Lung microvascular endothelial cell (primary cell): Measurements from ENCODE around the gene ZNF496. TPM values are rescaled to one million over a fixed set of nuclear protein-coding genes. Genes with fewer than 3 reads are reported as not detected.
"Not testable (repeated sequence)": the region's sequence is repeated elsewhere in the genome, so short reads cannot be mapped to it uniquely, and the experiment has no call there.

Experiments
- DNase-seq, 2 donors: peaks; one replicate each; pipeline versions ENCODE4 v3.0.0 to v3.0.0-alpha.2; 2010; ENCODE audit warnings: low read depth in 2 of 2
- total RNA-seq: library from RNA; depleted of rRNA; stranded (reverse); fragments of >200 nt; gene quantifications from 2 replicates; pipeline ENCODE4 v1.2.1, GENCODE V29; 2014

Gene ZNF496
- total RNA-seq, 1 donor from 2014 or later = 26.6 TPM

DNA sequence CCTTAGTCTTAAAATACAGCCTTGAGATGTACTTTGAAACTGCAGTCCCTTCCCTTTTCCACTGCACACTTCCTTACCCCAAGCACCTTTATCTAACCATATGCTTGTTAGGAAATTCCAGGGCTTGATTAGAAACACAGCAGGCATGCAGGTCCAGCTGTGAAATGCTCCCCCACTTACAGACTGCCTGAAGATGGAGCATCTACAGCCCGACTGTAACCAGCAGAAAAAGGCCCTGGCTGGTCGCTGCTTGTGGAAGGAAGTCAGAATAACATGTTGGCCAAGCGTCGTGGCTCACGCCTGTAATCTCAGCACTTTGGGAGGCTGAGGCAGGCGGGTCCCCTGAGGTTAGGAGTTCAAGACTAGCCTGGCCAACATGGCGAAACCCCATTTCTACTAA, 38.6 kb downstream of the ZNF496 start:
- DNase-seq = no peak

GRCh38 chr1:247291833-247292561, 39.7 kb downstream of the ZNF496 start:
- DNase-seq = no peak

GRCh38 chr1:247291161-247291560, 40.5 kb downstream of the ZNF496 start:
- DNase-seq = no peak

GRCh38 chr1:247290576-247290975, 41.1 kb downstream of the ZNF496 start:
- no peak for DNase-seq

GRCh38 chr1:247289274-247289892, 42.3 kb downstream of the ZNF496 start:
- not testable (repeated sequence) for DNase-seq

DNA sequence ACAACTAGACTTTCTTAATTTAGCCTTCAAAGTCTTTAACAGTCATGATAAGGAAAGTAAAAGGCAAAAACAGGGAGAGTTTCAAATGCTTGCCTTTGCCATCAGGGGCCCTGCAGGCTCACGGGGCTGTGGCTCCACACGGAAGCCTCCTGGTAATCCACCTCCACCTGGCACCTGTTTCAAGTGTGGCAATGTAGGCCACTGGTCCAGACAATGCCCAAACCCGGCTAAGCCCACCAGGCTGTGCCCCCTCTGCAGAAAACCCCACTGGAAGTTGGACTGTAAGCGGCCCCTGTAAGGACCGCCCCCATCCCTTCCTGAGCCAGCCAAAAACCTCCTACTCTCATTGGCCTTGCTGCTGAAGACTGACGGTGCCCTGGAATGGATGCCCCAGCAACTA, 43.3 kb downstream of the ZNF496 start:
- DNase-seq = no peak

DNA sequence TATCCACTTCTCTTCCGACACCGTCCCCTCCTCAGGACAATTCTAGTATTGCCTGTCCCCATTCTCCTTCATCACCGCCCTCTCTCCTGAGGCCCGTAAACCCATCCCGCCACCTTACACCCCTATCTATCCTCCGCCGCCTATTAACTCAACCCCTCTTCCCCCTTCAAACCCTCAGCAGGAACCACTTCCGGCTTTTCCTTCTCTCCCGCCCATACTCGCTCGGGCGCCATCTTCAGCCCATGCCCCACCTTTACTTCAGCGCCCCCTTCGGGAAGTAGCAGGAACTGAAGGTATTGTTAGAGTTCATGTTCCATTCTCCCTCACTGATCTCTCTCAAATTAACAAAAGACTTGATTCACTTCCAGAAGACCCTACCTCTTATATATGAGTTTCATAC, 44.2 kb downstream of the ZNF496 start:
- DNase-seq = no peak

DNA sequence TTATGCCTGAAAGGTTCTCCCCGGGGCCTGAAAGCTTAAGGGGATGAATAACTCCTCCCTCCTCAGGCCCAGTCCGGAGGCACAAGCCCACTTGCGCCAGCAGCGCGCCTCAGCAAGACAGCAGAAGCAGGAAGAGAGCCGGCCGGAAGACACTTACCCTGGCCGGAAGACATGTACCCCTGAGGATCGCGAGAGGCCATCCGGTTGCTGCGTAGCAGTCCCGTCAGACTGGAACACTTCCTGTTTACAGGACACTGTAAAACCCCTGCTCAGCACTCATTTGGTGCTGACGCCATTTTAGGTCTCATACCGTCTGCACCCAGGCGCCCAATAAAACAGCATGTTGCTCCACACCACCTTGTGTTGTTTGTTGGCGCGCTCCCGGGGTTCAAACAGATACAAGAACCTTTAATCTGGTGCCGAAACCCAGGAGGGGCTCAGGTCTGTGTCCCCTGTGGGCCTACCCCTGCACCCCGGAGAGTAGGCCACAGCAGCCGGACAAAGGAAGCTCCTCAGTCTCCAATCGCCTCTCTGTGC, 45.5 kb downstream of the ZNF496 start:
- DNase-seq = no peak

DNA sequence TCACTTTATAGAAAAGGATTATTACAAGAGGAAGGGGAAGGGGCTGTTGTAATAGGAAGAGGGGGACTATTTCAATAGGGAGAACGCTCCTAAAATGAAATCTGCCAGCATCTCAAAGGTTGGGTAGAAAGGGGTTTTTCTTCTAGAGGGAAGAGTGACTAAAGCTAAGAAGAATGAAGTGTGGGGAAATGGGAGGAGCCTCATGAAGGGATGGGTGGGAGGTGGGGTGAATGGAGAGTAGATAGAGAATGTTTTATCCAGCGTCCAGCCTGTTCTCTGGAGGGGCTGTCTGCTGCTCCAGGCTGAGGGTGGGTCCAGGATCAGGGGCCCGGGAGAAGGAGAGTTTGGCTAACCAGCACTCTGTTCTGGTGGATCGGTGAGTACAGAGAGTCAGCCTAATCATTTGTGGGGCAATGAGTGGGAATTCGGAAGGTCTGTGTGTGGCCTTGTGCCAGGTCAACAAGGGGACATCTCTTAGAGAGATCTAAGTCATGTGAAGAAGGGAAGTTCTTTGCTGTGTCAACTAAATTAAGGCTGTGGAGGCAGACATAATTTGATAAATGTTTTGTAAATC, 50.6 kb downstream of the ZNF496 start:
- no peak for DNase-seq

- DNase-seq = no peak
These were observed 54.5 kb downstream of the ZNF496 start for GRCh38 chr1:247277191-247277590.

- no peak for DNase-seq
These were observed 56.9 kb downstream of the ZNF496 start for GRCh38 chr1:247274605-247275256.

DNA sequence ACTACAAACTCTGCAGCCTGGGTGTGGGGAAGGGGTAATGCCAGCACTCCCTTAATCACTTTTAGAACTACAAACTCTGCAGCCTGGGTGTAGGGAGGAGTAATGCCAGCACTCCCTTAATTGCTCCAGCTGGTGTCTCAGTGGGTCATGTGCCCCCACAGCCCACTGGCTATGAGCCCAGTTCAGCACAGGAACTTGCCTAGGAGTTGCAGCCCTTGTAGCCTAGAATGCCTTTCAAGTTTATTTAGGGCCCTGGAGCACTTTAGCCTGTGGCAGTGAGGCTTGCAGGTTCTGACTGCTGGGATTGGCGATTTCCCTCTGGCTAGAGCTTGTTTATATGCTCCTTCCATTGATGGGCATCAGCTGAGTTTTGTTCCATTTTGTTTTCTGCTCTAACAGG, 58.7 kb downstream of the ZNF496 start:
- DNase-seq = no peak

DNA sequence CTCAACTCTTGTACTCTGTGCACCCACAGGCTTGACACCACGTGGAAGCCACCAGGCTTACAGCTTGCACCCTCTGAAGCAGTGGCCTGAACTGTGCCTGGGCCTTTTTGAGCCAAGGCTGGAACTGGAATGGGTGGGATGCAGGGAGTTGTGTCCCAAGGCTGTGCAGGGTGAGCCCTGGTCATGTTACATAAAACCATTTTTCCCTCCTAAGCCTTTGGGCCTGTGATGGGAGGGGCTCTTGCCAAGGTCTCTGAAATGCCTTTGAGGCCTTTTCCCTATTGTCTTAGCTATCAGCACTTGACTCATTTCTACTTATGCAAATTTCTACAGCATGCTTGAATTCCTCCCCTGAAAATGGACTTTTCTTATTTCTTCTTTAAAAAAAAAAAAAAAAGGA, 61.7 kb downstream of the ZNF496 start:
- DNase-seq = no peak

- DNase-seq = no peak
These were observed 62.5 kb downstream of the ZNF496 start for GRCh38 chr1:247269133-247269532.

- no peak for DNase-seq
These were observed 63.1 kb downstream of the ZNF496 start for GRCh38 chr1:247268390-247269045.

- DNase-seq = no peak
These were observed 65.6 kb downstream of the ZNF496 start for GRCh38 chr1:247266053-247266452.

- not testable (repeated sequence) for DNase-seq
These were observed 75.9 kb downstream of the ZNF496 start, which contains the start of gene VN1R5 for GRCh38 chr1:247255772-247256171. Gene VN1R5 (plus strand): TSS chr1:247256072.

- no peak for DNase-seq
These were observed 84.1 kb downstream of the ZNF496 start for GRCh38 chr1:247247568-247247967.
